ENCODE measurements around the gene STXBP1. TPM values are rescaled to one million over a fixed set of nuclear protein-coding genes. Genes with fewer than 3 reads are reported as not detected.

Gene STXBP1
- total and polyA plus RNA-seq, 2 of the 8 experiments (the other 6 are each of a cell fraction or from before 2014, with no cell fraction given) = 11.5 to 60.9 TPM

DNA sequence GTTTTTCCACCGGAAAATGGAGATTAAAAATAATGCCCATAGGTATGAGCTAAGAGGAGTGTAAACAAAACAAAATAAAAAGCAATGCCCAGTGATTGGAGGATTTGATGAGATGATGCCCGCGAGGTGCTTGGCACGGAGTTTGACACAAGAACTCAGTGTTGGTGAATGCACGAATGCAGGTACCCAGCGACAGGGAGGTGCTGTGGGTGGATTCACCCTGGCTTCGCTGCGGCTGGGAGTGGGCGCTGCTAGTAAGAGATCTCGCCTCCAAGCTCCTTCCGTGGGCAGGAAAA lies 526 bp upstream of the STXBP1 start:
- no peak overlapping the region for H3K23ac ChIP-seq (ENCODE audit: insufficient read length)
- no peak overlapping the region for H2BK20ac ChIP-seq (ENCODE audit: low read length)
- WGBS, 2 experiments (ENCODE audit: extremely low coverage in 1 of 2, insufficient coverage in 1 of 2, insufficient read length in 1 of 2, insufficient replicate concordance in 2 of 2, low coverage in 1 of 2, low lambda C conversion rate in 2 of 2, missing lambda C conversion rate in 1 of 2) = 11% methylated on average over 11 of the region's 11 CpGs; no CpG with 5 or more reads in 1 of the 2 experiments
- no peak overlapping the region for H3K56ac ChIP-seq (replicated peaks; ENCODE audit: insufficient read length, low read depth, low read length)
- DNase-seq (ENCODE audit: low read depth in 1 of 2, low spot score in 2 of 2) = no peak
- FAIRE-seq = no peak
- 0 out of 2 replicates have a peak overlapping the region, but pooled peaks have one; percentile 29 for H2BK15ac ChIP-seq (ENCODE audit: low read length)
- H3K18ac ChIP-seq (ENCODE audit: extremely low read depth, low read length) = peak overlapping the region; percentile 74; the same call in 1 of the 2 replicates
- peak overlapping the region; percentile 12 for H2BK120ac ChIP-seq (replicated peaks; ENCODE audit: low read depth, low read length)
- H4K20me1 ChIP-seq (replicated peaks in 1 of 2; ENCODE audit: control insufficient read depth in 1 of 2, insufficient read depth in 2 of 2, low read length in 2 of 2) = no peaks in the 10 kb centered on the region
- H3K9ac ChIP-seq (replicated peaks in 1 of 4; ENCODE audit: extremely low read depth in 1 of 4, low read depth in 3 of 4, low read length in 3 of 4) = peak overlapping the region in 1 of 4 experiments; percentile 26; a peak in 2 of 7 replicates
- H3K23me2 ChIP-seq (ENCODE audit: low read depth, low read length) = peaks cover 14% of the 10 kb centered on the region
- ChIA-PET POLR2A (ENCODE audit: partially characterized antibody) (interaction anchor here (1.4 to 1.5 kb wide), 3 partner anchors 9 to 25 kb away, joined by 3 to 5 read pairs (median 3); no protein-coding TSS in a partner anchor), CTCF (ENCODE audit: partially characterized antibody) (interaction anchor here (0.7 to 8.2 kb wide), 8 partner anchors 10 to 258 kb away, joined by 3 to 61 read pairs (median 3); partner anchors contain the start of gene TOR2A)
- peak overlapping the region; percentile 92; the same call in 1 of the 2 replicates for H2AFZ ChIP-seq (ENCODE audit: low read length)
- no peaks in the 10 kb centered on the region for H3K79me1 ChIP-seq (ENCODE audit: low read depth, low read length)
- peak overlapping the region; percentile 69 for H4K5ac ChIP-seq (ENCODE audit: insufficient read length, low read depth, low read length)
- no peak overlapping the region for H3K27ac ChIP-seq (ENCODE audit: low read depth, low read length)
- H3K4me2 ChIP-seq (ENCODE audit: insufficient read depth in 1 of 2, low read depth in 2 of 2, low read length in 2 of 2) = peak overlapping the region; percentile 84 to 95
- peak overlapping the region; percentile 93 for H4K91ac ChIP-seq (replicated peaks; ENCODE audit: insufficient read length, low read length)
- H3K9me3 ChIP-seq (ENCODE audit: insufficient read depth in 2 of 2, low read depth in 1 of 2, low read length in 1 of 2) = no peaks in the 10 kb centered on the region
- H3K27me3 ChIP-seq (replicated peaks in 1 of 4; ENCODE audit: control insufficient read depth in 3 of 4, extremely low read depth in 1 of 4, insufficient read depth in 3 of 4, low read length in 3 of 4) = peaks cover 0 to 13% (median 6%) of the 10 kb centered on the region in 4 experiments; a peak in 4 of 7 replicates
- H2BK12ac ChIP-seq (ENCODE audit: low read depth, low read length) = no peak overlapping the region
- H3K36me3 ChIP-seq (ENCODE audit: control insufficient read depth in 2 of 4, insufficient read depth in 4 of 4, low read length in 3 of 4) = no peaks in the 10 kb centered on the region
- peaks cover 0 to 15% of the 10 kb centered on the region in 2 experiments; a peak in 2 of 4 replicates for H3K79me2 ChIP-seq (ENCODE audit: control insufficient read depth in 1 of 2, insufficient read depth in 2 of 2, low read length in 2 of 2)
- H4K8ac ChIP-seq (ENCODE audit: extremely low read depth, insufficient read depth, low read length) = peak overlapping the region; percentile 73; the same call in 1 of the 2 replicates
- peaks cover 0 to 18% (median 8%) of the 10 kb centered on the region in 4 experiments; a peak in 5 of 7 replicates for H3K4me1 ChIP-seq (replicated peaks in 1 of 4; ENCODE audit: control insufficient read depth in 3 of 4, insufficient read depth in 4 of 4, low read length in 3 of 4)
- no peak overlapping the region for H2AK5ac ChIP-seq (ENCODE audit: low read depth, low read length)
- no peak overlapping the region for H3K4ac ChIP-seq (replicated peaks; ENCODE audit: insufficient read length, low read depth, low read length)
- no peak overlapping the region for H3K14ac ChIP-seq (ENCODE audit: insufficient read length)
- peak overlapping the region; percentile 64 to 73 (median 69) for H3K4me3 ChIP-seq (ENCODE audit: extremely low read depth in 1 of 4, insufficient read depth in 2 of 4, low read depth in 3 of 4, low read length in 4 of 4)
- peak overlapping the region; percentile 60; the same call in 1 of the 2 replicates for H2BK5ac ChIP-seq (ENCODE audit: low read depth, low read length)
- TF ChIP-seq CHD1 (IDR thresholded peaks at IDR 0.05; ENCODE audit: low read depth, low read length) (no peak), TAF7 (optimal IDR thresholded peaks at IDR 0.05; ENCODE audit: borderline replicate concordance, low read depth, low read length) (no peak), TBP (IDR thresholded peaks at IDR 0.05; ENCODE audit: low read depth, low read length) (no peak), SUZ12 (IDR thresholded peaks at IDR 0.05; ENCODE audit: low read length) (no peak), CHD2 (IDR thresholded peaks at IDR 0.05; ENCODE audit: low read length) (no peak), EP300 (IDR thresholded peaks at IDR 0.05; ENCODE audit: borderline replicate concordance in 1 of 2, low read depth in 2 of 2, low read length in 2 of 2) (no peak), RNF2 (IDR thresholded peaks at IDR 0.05; ENCODE audit: borderline replicate concordance, low read depth, low read length, missing control alignments, poor library complexity, severe bottlenecking) (no peak), FOSL1 (IDR thresholded peaks at IDR 0.05; ENCODE audit: insufficient read depth, low read depth, low read length) (no peak), KDM5A (IDR thresholded peaks at IDR 0.05; ENCODE audit: low read length) (no peak)
- TF ChIP-seq, protein P1, sequence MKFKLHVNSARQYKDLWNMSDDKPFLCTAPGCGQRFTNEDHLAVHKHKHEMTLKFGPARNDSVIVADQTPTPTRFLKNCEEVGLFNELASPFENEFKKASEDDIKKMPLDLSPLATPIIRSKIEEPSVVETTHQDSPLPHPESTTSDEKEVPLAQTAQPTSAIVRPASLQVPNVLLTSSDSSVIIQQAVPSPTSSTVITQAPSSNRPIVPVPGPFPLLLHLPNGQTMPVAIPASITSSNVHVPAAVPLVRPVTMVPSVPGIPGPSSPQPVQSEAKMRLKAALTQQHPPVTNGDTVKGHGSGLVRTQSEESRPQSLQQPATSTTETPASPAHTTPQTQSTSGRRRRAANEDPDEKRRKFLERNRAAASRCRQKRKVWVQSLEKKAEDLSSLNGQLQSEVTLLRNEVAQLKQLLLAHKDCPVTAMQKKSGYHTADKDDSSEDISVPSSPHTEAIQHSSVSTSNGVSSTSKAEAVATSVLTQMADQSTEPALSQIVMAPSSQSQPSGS (IDR thresholded peaks at IDR 0.05; ENCODE audit: low read length) = no peak
